ENCODE data around the gene FBXL17. TPM values are rescaled to one million over a fixed set of nuclear protein-coding genes. Genes with fewer than 3 reads are reported as not detected.

FBXL17 gene
- total RNA-seq, 1 donor from 2014 or later: 27.1 TPM

- no peak for DNase-seq (ENCODE audit: low spot score)
These were observed 388.6 kb downstream of the FBXL17 start for GRCh38 chr5:107993341-107993740.

GRCh38 chr5:107990881-107991810, 390.8 kb downstream of the FBXL17 start:
- no peak for DNase-seq (ENCODE audit: low spot score)

GRCh38 chr5:107985144-107985543, 396.8 kb downstream of the FBXL17 start:
- no peak for DNase-seq (ENCODE audit: low spot score)

- DNase-seq (ENCODE audit: low spot score): no peak
These were observed 399.0 kb downstream of the FBXL17 start for GRCh38 chr5:107982703-107983425.

GRCh38 chr5:107980923-107981692, 400.8 kb downstream of the FBXL17 start:
- DNase-seq (ENCODE audit: low spot score): no peak

- DNase-seq (ENCODE audit: low spot score): no peak
These were observed 402.0 kb downstream of the FBXL17 start for GRCh38 chr5:107979900-107980299.

GRCh38 chr5:107979291-107979690, 402.6 kb downstream of the FBXL17 start:
- DNase-seq (ENCODE audit: low spot score): no peak

- no peak for DNase-seq (ENCODE audit: low spot score)
These were observed 404.3 kb downstream of the FBXL17 start for GRCh38 chr5:107977550-107978071.

- no peak for DNase-seq (ENCODE audit: low spot score)
These were observed 406.3 kb downstream of the FBXL17 start for GRCh38 chr5:107975568-107975967.

- DNase-seq (ENCODE audit: low spot score): no peak
These were observed 410.1 kb downstream of the FBXL17 start for GRCh38 chr5:107971846-107972245.

- DNase-seq (ENCODE audit: low spot score): no peak
These were observed 412.1 kb downstream of the FBXL17 start for GRCh38 chr5:107969847-107970246.

- DNase-seq (ENCODE audit: low spot score): no peak
These were observed 412.9 kb downstream of the FBXL17 start for GRCh38 chr5:107968998-107969397.

- no peak for DNase-seq (ENCODE audit: low spot score)
These were observed 413.5 kb downstream of the FBXL17 start for GRCh38 chr5:107968406-107968843.

- DNase-seq (ENCODE audit: low spot score): no peak
These were observed 415.7 kb downstream of the FBXL17 start for GRCh38 chr5:107966201-107966600.

GRCh38 chr5:107964722-107965121, 417.2 kb downstream of the FBXL17 start:
- no peak for DNase-seq (ENCODE audit: low spot score)

GRCh38 chr5:107959573-107960279, 422.2 kb downstream of the FBXL17 start:
- no peak for DNase-seq (ENCODE audit: low spot score)

- no peak for DNase-seq (ENCODE audit: low spot score)
These were observed 423.0 kb downstream of the FBXL17 start for GRCh38 chr5:107958861-107959260.

GRCh38 chr5:107958432-107958831, 423.5 kb downstream of the FBXL17 start:
- no peak for DNase-seq (ENCODE audit: low spot score)

- DNase-seq (ENCODE audit: low spot score): no peak
These were observed 424.8 kb downstream of the FBXL17 start for GRCh38 chr5:107957051-107957450.

GRCh38 chr5:107955321-107955720, 426.6 kb downstream of the FBXL17 start:
- no peak for DNase-seq (ENCODE audit: low spot score)

- no peak for DNase-seq (ENCODE audit: low spot score)
These were observed 427.6 kb downstream of the FBXL17 start for GRCh38 chr5:107954254-107954653.
